GM21360 (cell line): Measurements from ENCODE around the gene HERC2.
"Not testable (repeated sequence)": the region's sequence is repeated elsewhere in the genome, so short reads cannot be mapped to it uniquely, and the experiment has no call there.

Experiments
- ATAC-seq: cut with Tn5 transposase; IDR thresholded peaks from one replicate; pipeline ENCODE4 v1.9.1; 2021; ENCODE audit warnings: mild to moderate bottlenecking, moderate library complexity; ENCODE audit not compliant: unreplicated experiment

HERC2 gene

GRCh38 chr15:28136236-28136904, 185.6 kb downstream of the HERC2 start:
- peak; percentile 99 for ATAC-seq

- no peak for ATAC-seq
These were observed 188.7 kb downstream of the HERC2 start for GRCh38 chr15:28133281-28133680.

- no peak for ATAC-seq
These were observed 189.3 kb downstream of the HERC2 start for GRCh38 chr15:28132524-28133275.

GRCh38 chr15:28131946-28132345, 190.0 kb downstream of the HERC2 start:
- no peak for ATAC-seq

GRCh38 chr15:28131400-28131799, 190.6 kb downstream of the HERC2 start:
- no peak for ATAC-seq

- ATAC-seq: no peak
These were observed 191.3 kb downstream of the HERC2 start for GRCh38 chr15:28130651-28131050.

- ATAC-seq: no peak
These were observed 192.6 kb downstream of the HERC2 start for GRCh38 chr15:28129231-28129848.

GRCh38 chr15:28128031-28128430, 193.9 kb downstream of the HERC2 start:
- ATAC-seq: no peak

GRCh38 chr15:28127036-28127435, 194.9 kb downstream of the HERC2 start:
- ATAC-seq: no peak

GRCh38 chr15:28125673-28126651, 196.0 kb downstream of the HERC2 start:
- ATAC-seq: no peak

GRCh38 chr15:28124841-28125240, 197.1 kb downstream of the HERC2 start:
- ATAC-seq: no peak

- ATAC-seq: no peak
These were observed 198.5 kb downstream of the HERC2 start for GRCh38 chr15:28123408-28124023.

- no peak for ATAC-seq
These were observed 199.7 kb downstream of the HERC2 start for GRCh38 chr15:28122038-28122949.

- not testable (repeated sequence) for ATAC-seq
These were observed 200.4 kb downstream of the HERC2 start for GRCh38 chr15:28121577-28121976.

GRCh38 chr15:28120359-28120640, 201.7 kb downstream of the HERC2 start:
- no peak for ATAC-seq

GRCh38 chr15:28118531-28118930, 203.4 kb downstream of the HERC2 start:
- no peak for ATAC-seq

- no peak for ATAC-seq
These were observed 203.9 kb downstream of the HERC2 start for GRCh38 chr15:28118083-28118482.

- ATAC-seq: no peak
These were observed 204.5 kb downstream of the HERC2 start for GRCh38 chr15:28117432-28117990.
